GM18867 (cell line): ENCODE data around the gene SAMD14.

Source experiments
- ATAC-seq: cut with Tn5 transposase; IDR thresholded peaks from one replicate; pipeline ENCODE4 v1.9.1; 2021; ENCODE audit warnings: mild to moderate bottlenecking, moderate library complexity; ENCODE audit not compliant: unreplicated experiment

SAMD14 gene

GRCh38 chr17:50113624-50114320, 16.2 kb downstream of the SAMD14 start:
- ATAC-seq, result no peak

- ATAC-seq, result no peak
Observed at GRCh38 chr17:50112694-50113093, 17.3 kb downstream of the SAMD14 start.

- no peak for ATAC-seq
Observed at GRCh38 chr17:50111673-50112655, 18.0 kb downstream of the SAMD14 start.

GRCh38 chr17:50110591-50111349, 19.2 kb downstream of the SAMD14 start:
- no peak for ATAC-seq

- ATAC-seq, result no peak
Observed at GRCh38 chr17:50109785-50110184, 20.2 kb downstream of the SAMD14 start.

- no peak for ATAC-seq
Observed at GRCh38 chr17:50109207-50109606, 20.8 kb downstream of the SAMD14 start.

GRCh38 chr17:50108556-50108955, 21.4 kb downstream of the SAMD14 start:
- ATAC-seq, result no peak

GRCh38 chr17:50107790-50108414, 22.1 kb downstream of the SAMD14 start:
- no peak for ATAC-seq

- ATAC-seq, result no peak
Observed at GRCh38 chr17:50106393-50107131, 23.4 kb downstream of the SAMD14 start.

GRCh38 chr17:50105811-50106210, 24.1 kb downstream of the SAMD14 start:
- no peak for ATAC-seq

GRCh38 chr17:50103941-50104340, 26.0 kb downstream of the SAMD14 start:
- ATAC-seq, result no peak

GRCh38 chr17:50103252-50103651, 26.7 kb downstream of the SAMD14 start:
- no peak for ATAC-seq

GRCh38 chr17:50102164-50102991, 27.6 kb downstream of the SAMD14 start:
- ATAC-seq, result no peak

- no peak for ATAC-seq
Observed at GRCh38 chr17:50101346-50102163, 28.4 kb downstream of the SAMD14 start.

- no peak for ATAC-seq
Observed at GRCh38 chr17:50100921-50101345, 29.0 kb downstream of the SAMD14 start.

- no peak for ATAC-seq
Observed at GRCh38 chr17:50100480-50100883, 29.5 kb downstream of the SAMD14 start.

GRCh38 chr17:50099003-50099402, 31.0 kb downstream of the SAMD14 start:
- no peak for ATAC-seq

GRCh38 chr17:50098583-50098982, 31.4 kb downstream of the SAMD14 start:
- no peak for ATAC-seq
